HUES6 (cell line): ENCODE measurements around the gene TRIO.
A peak's percentile ranks its signal among the peaks of the same experiment; 100 is the strongest.

Experiments used
- H3K27ac ChIP-seq: 2 replicates; pipeline ENCODE4 v1.7.0; 2013; ENCODE audit warnings: low read depth, mild to moderate bottlenecking, low read length, inconsistent platforms
- H3K27me3 ChIP-seq: 2 replicates; pipeline ENCODE4 v1.6.1; 2013; ENCODE audit warnings: low read length; ENCODE audit not compliant: control insufficient read depth, insufficient read depth
- H3K36me3 ChIP-seq: 2 replicates; pipeline ENCODE4 v1.6.1; 2013; ENCODE audit warnings: low read length; ENCODE audit not compliant: control insufficient read depth, insufficient read depth
- H3K4me1 ChIP-seq: 2 replicates; pipeline ENCODE4 v1.6.1; 2013; ENCODE audit warnings: low read length; ENCODE audit not compliant: control insufficient read depth, insufficient read depth
- H3K4me3 ChIP-seq: 2 replicates; pipeline ENCODE4 v1.5.1; 2013; ENCODE audit warnings: low read depth, low read length
- H3K9ac ChIP-seq: one replicate; pipeline ENCODE4 v1.6.1; 2013; ENCODE audit warnings: mild to moderate bottlenecking, low read length
- H3K9me3 ChIP-seq: 2 replicates; pipeline ENCODE4 v1.6.1; 2013; ENCODE audit warnings: low read depth, low read length; ENCODE audit not compliant: control insufficient read depth, insufficient read depth

Gene TRIO

DNA sequence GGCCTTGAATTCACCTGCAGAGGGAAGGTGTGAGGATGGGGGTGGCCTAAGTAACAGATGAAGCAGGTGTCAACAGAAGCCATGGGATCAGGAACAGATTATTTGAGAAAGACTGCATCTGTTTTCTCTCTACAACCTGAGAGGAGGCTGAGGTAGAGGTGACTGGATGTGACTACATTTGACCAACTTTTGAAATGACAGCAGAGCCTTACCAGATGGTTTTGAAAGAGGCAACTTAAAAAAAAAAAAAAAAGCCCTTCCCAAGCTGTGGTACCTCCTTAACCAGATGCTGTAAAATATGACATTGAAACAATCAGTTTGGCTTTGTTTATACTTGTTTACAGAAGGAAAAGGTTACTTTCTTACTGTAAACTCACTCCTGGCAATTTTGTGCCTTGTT is 108.6 kb downstream of the TRIO start:
- no peak overlapping the region for H3K4me3 ChIP-seq
- peaks cover 6% of the 10 kb centered on the region; the same call in 1 of the 2 replicates for H3K9me3 ChIP-seq
- no peaks in the 10 kb centered on the region for H3K27me3 ChIP-seq
- no peak overlapping the region for H3K27ac ChIP-seq
- no peaks in the 10 kb centered on the region for H3K36me3 ChIP-seq
- H3K4me1 ChIP-seq: peaks cover 44% of the 10 kb centered on the region
- H3K9ac ChIP-seq: no peak overlapping the region

DNA sequence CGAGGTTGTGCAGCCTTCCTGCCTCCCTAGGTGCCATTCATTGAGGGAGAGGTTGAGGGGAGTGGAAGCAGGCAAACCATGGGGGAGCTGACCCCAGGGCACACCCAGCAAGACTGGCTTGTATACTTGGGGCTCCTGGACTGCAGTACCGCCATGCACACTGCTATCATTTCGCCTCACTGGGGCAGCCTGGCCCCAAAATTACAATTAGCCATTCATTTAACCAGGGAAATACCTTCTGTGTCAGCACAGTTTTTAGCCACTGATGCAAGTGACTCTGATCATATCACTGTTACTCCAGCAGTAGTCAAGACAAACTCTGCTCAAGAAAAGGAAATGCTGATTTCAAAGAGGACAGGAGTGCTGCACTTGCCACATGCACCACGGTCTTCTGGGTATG is 109.7 kb downstream of the TRIO start:
- Histone ChIP-seq H3K9ac (no peak overlapping the region), H3K4me1 (peaks cover 50% of the 10 kb centered on the region), H3K27ac (no peak overlapping the region), H3K4me3 (no peak overlapping the region), H3K36me3 (no peaks in the 10 kb centered on the region), H3K27me3 (no peaks in the 10 kb centered on the region), H3K9me3 (peaks cover 6% of the 10 kb centered on the region; the same call in 1 of the 2 replicates)

DNA sequence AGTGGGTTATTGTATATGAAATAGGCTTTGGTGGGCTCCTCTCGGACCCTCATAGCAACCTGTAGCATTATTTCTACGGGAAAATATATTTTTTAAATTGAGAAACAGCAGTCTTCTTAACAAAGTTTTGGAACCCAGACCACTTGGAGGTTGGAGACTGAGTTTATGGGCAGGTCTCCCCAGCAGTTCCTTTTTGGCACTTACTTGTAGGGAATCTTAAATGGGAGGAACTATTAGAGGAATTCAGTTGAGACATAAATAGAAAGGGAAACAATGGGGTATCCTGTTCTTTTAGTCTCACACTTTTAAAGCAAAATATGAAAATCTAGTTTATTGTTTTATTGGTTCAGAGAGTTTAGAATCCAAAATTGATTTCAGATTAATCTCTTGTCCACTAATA is 111.5 kb downstream of the TRIO start:
- Histone ChIP-seq H3K27ac (no peak overlapping the region), H3K9me3 (peaks cover 6% of the 10 kb centered on the region; the same call in 1 of the 2 replicates), H3K4me3 (no peak overlapping the region), H3K36me3 (no peaks in the 10 kb centered on the region), H3K4me1 (peaks cover 60% of the 10 kb centered on the region), H3K9ac (no peak overlapping the region), H3K27me3 (no peaks in the 10 kb centered on the region)

DNA sequence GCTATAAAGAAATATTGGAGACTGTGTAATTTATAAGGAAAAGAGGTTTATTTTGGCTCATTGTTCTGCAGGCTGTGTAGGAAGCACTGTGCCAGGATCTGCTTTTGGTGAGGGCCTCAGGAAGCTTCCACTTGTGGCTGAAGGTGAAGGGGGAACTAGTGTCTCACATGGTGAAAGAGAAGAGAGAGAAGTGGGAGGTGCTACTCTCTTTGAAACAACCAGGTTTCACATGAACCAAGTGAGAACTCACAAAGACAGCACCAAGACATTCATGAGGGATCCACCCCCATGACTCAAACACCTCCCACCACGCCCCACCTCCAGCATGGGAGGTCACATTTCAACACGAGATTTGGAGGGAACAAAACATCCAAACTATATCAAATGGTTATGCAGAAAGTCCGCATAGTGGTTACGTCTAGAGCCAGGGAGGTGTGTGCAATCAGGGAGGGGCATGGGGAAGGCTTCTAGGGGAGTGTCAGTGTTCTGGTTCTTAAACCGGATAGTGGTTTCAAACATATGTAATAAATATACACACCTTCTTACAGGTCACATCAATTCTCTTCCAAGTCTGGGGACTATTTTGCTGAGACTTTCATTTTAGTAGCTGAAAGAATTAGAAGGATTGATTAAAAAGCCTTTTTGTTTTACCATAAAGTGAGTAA is 113.0 kb downstream of the TRIO start:
- Histone ChIP-seq H3K27me3 (no peaks in the 10 kb centered on the region), H3K27ac (no peak overlapping the region), H3K4me3 (no peak overlapping the region), H3K4me1 (peaks cover 62% of the 10 kb centered on the region), H3K36me3 (no peaks in the 10 kb centered on the region), H3K9me3 (peaks cover 6% of the 10 kb centered on the region; the same call in 1 of the 2 replicates), H3K9ac (no peak overlapping the region)

DNA sequence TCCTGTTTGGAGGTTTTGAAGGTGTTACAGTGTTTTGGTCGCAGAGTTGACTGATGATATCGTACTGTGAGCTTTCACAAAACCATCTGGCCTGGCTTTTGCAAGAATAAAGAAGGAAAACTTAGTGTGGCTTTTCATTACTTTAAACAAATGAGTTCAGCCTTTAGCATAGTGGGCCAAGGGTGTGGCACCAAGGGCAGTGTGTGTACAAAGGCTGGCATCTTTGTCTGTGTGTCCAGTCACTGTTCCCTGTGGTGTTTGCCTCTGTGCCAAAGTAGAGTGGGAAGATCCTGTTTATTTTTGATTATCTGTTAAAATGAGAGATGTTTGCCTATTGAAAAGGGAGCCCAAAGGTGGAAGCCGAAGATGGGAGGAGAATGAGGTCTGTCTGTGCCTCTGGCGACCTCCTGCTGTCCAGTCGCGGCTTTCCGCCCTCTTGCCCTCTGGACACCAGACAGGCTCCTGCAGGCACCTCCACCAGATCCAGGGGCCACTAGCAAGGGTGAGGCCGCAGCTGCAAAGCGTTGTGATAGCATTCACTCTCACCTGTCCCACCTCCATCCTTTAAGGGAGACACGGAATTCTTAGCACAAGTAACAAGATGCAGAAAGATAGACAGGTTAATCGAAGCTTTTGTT is 113.7 kb downstream of the TRIO start:
- Histone ChIP-seq H3K4me1 (peaks cover 63% of the 10 kb centered on the region), H3K27ac (no peak overlapping the region)

DNA sequence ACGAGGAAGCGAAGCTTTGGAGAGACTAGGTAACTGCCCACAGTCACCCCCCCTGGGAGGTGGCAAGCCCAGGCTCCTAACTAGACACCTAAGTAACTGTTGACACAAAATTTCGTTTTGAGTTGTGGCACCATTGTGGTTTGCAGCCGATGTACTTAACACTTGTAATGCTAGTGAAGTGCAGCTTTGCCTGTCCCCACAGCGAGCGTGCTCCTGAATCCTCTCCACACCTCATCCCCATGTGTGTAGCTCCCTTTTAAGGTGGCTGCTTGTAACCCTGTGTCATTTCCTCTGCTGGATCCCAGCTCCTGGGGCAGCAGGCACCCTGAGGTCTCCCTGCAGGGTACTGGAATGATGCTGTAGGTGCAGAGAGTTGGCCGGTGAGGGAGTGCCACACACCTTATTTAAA is 114.9 kb downstream of the TRIO start:
- Histone ChIP-seq H3K4me1 (peaks cover 68% of the 10 kb centered on the region), H3K27ac (no peak overlapping the region)

More for the DNA sequence above, 113.7 kb downstream of the TRIO start:
- H3K27me3 ChIP-seq: no peaks in the 10 kb centered on the region
- no peak overlapping the region for H3K4me3 ChIP-seq
- H3K36me3 ChIP-seq: no peaks in the 10 kb centered on the region
- H3K9me3 ChIP-seq: peaks cover 6% of the 10 kb centered on the region; the same call in 1 of the 2 replicates
- H3K9ac ChIP-seq: no peak overlapping the region

DNA sequence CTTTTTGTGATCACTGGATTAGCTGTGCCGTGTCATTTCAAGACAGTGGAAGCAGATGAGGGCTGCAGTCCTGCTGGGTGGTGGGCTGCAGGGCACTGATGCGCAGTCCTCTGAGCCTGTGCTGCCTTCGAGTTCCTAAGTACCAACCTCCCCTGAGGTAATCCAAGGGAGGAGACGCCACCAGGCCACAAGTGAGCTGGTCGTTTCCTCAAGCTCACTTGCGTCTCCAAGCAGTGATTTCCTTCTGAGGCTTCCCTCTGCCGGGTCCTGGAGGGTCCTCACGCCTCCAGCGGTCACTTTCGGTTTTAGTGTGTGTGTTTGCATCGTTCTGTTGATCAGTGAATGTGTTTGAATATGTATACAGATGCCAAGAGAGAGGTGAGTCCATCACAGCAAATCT is 115.7 kb downstream of the TRIO start:
- peak overlapping the region; percentile 2; the same call in 1 of the 2 replicates for H3K4me3 ChIP-seq
- H3K9me3 ChIP-seq: peaks cover 6% of the 10 kb centered on the region; the same call in 1 of the 2 replicates
- no peak overlapping the region for H3K9ac ChIP-seq
- no peaks in the 10 kb centered on the region for H3K27me3 ChIP-seq
- H3K36me3 ChIP-seq: no peaks in the 10 kb centered on the region
- no peak overlapping the region for H3K27ac ChIP-seq
- H3K4me1 ChIP-seq: peaks cover 75% of the 10 kb centered on the region

More for the DNA sequence above, 114.9 kb downstream of the TRIO start:
- H3K36me3 ChIP-seq: no peaks in the 10 kb centered on the region
- H3K9me3 ChIP-seq: peaks cover 6% of the 10 kb centered on the region; the same call in 1 of the 2 replicates
- no peak overlapping the region for H3K9ac ChIP-seq
- H3K4me3 ChIP-seq: 0 out of 2 replicates have a peak overlapping the region, but pooled peaks have one; percentile 2
- H3K27me3 ChIP-seq: no peaks in the 10 kb centered on the region

DNA sequence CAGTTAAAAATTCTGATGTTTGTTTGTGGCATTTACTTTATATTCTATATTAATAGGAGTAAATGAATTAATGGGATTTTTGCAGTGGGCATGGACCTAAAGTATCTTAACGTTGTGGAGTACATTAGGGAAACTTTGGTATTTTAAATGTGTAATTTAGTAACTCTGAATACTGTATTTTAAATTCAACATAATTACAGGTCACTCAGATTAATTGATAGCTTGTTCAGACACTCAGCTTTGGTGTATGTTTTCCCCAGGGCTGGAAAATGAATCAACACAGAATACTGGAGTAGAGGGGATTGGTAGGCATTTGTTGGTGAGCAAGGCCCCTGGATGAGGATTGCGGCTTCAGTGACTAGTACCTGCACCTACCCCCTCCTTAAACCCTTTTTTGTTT is 117.5 kb downstream of the TRIO start:
- no peaks in the 10 kb centered on the region for H3K36me3 ChIP-seq
- H3K27me3 ChIP-seq: no peaks in the 10 kb centered on the region
- H3K4me3 ChIP-seq: no peak overlapping the region
- peaks cover 90% of the 10 kb centered on the region for H3K4me1 ChIP-seq
- no peak overlapping the region for H3K27ac ChIP-seq
- H3K9me3 ChIP-seq: no peaks in the 10 kb centered on the region
- no peak overlapping the region for H3K9ac ChIP-seq

DNA sequence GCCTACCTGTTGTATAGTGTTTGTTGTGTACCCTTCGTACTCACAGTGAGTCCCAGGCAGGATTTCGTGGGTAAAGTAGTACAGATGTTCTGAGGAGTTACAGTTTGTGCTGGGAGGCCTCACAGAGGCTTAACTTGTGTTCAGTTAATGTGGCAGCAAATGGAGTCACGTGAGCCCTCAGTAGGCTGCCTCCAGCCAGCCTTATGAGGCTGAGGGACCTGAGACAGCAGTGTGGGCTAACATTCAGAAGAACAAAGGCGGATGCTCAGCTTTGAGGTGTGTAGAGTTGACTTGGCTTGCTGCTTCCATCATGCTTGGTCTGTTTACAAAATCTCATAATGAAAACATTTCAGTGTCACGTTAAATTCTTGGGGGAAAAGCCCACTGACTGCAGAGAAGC is 118.1 kb downstream of the TRIO start:
- H3K9ac ChIP-seq: no peak overlapping the region

DNA sequence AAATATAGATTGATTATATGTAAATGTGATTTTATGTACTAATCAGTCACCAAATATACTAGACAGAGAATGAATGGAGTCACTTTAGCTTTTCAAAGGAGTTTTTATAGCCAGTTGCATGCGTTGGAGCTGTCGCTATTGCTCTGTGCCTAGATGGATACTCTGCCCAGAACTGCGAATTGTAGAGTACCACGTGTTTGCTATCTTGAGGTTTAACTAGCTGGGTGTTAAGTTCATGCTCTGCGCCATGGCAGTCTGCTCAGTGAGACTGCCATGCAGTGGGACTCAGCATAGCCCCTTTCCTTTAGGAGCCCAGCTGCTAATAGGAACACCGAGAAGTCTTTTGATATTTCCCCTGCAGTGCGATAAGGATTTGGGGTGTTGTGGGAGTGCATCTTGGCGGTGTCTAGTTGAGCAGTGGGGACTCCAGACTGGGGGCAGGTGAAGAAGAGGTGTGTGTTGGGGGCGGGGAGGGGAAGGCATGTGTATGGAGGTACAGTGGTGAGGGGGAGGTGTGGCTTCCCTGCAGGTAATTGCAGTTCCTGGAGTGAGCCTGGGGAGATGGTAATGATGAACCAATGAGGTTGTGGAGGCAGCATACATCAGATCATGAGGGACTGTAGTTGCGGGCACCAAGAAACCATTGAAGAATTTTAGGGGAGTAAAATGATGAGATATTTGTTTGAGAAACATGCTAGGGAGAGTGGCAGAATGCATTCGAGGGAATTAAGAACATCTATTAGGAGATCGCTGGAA is 118.9 kb downstream of the TRIO start:
- H3K4me3 ChIP-seq: no peak overlapping the region
- no peak overlapping the region for H3K27ac ChIP-seq
- H3K9ac ChIP-seq: no peak overlapping the region
- H3K36me3 ChIP-seq: no peaks in the 10 kb centered on the region
- no peaks in the 10 kb centered on the region for H3K27me3 ChIP-seq
- H3K4me1 ChIP-seq: peaks cover 93% of the 10 kb centered on the region
- no peaks in the 10 kb centered on the region for H3K9me3 ChIP-seq

More for the DNA sequence above, 118.1 kb downstream of the TRIO start:
- no peaks in the 10 kb centered on the region for H3K9me3 ChIP-seq
- no peak overlapping the region for H3K4me3 ChIP-seq
- H3K36me3 ChIP-seq: no peaks in the 10 kb centered on the region
- H3K4me1 ChIP-seq: peaks cover 93% of the 10 kb centered on the region
- H3K27ac ChIP-seq: peak overlapping the region; percentile 57
- H3K27me3 ChIP-seq: no peaks in the 10 kb centered on the region

DNA sequence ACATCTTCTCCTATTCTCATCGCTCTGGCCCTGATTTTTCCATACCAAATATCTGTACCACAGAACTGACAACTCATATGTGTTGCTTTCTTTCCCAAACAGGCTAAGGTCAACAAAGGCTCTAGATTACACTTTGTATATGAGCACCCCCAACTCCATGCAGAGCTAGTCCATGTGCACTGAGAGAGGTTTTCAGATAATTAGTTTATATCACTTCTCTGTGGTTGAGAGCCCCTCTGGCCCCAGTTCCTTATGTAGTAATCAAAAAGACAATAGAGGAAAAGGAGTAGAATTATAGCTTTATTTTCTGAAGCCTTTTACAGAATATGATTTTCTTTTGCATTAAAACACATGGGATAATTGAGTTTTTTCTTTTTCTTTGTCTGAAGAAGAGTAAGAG is 120.0 kb downstream of the TRIO start:
- Histone ChIP-seq H3K4me3 (no peak overlapping the region), H3K9me3 (no peaks in the 10 kb centered on the region), H3K4me1 (peaks cover 95% of the 10 kb centered on the region), H3K9ac (no peak overlapping the region), H3K27me3 (no peaks in the 10 kb centered on the region), H3K27ac (no peak overlapping the region), H3K36me3 (no peaks in the 10 kb centered on the region)
